ENCODE data around the gene RPS4Y2.

The RPS4Y2 gene

GRCh38 chrY:20755808-20756207, at the start of gene RPS4Y2:
RPS4Y2 (plus strand) TSS chrY:20756108; CDS start chrY:20756164, 56 bp downstream.
- DNase-seq (ENCODE audit: low read depth in 3 of 3, low spot score in 1 of 3), result no peak

- no peak for DNase-seq (ENCODE audit: low read depth in 3 of 3, low spot score in 1 of 3)
Measured at GRCh38 chrY:20714391-20714790, 41.5 kb upstream of the RPS4Y2 start.

- DNase-seq (ENCODE audit: low read depth in 3 of 3, low spot score in 1 of 3), result no peak
Measured at GRCh38 chrY:20726184-20726907, 29.6 kb upstream of the RPS4Y2 start.

GRCh38 chrY:20735200-20735599, 20.7 kb upstream of the RPS4Y2 start:
- no peak for DNase-seq (ENCODE audit: low read depth in 3 of 3, low spot score in 1 of 3)

GRCh38 chrY:20739806-20740205, 16.1 kb upstream of the RPS4Y2 start:
- DNase-seq (ENCODE audit: low read depth in 3 of 3, low spot score in 1 of 3), result no peak

- DNase-seq (ENCODE audit: low read depth in 3 of 3, low spot score in 1 of 3), result no peak
Measured at GRCh38 chrY:20740609-20741008, 15.3 kb upstream of the RPS4Y2 start.

- no peak for DNase-seq (ENCODE audit: low read depth in 3 of 3, low spot score in 1 of 3)
Measured at GRCh38 chrY:20745060-20745459, 10.8 kb upstream of the RPS4Y2 start.

GRCh38 chrY:20746919-20747318, 9.0 kb upstream of the RPS4Y2 start:
- DNase-seq (ENCODE audit: low read depth in 3 of 3, low spot score in 1 of 3), result no peak

GRCh38 chrY:20763869-20764268, 8.0 kb downstream of the RPS4Y2 start:
- DNase-seq (ENCODE audit: low read depth in 3 of 3, low spot score in 1 of 3), result no peak

- no peak for DNase-seq (ENCODE audit: low read depth in 3 of 3, low spot score in 1 of 3)
Measured at GRCh38 chrY:20765117-20765516, 9.2 kb downstream of the RPS4Y2 start.

GRCh38 chrY:20770755-20771154, 14.8 kb downstream of the RPS4Y2 start:
- DNase-seq (ENCODE audit: low read depth in 3 of 3, low spot score in 1 of 3), result no peak

GRCh38 chrY:20776104-20776503, 20.2 kb downstream of the RPS4Y2 start:
- DNase-seq (ENCODE audit: low read depth in 3 of 3, low spot score in 1 of 3), result no peak

GRCh38 chrY:20780104-20780654, 24.3 kb downstream of the RPS4Y2 start:
- DNase-seq (ENCODE audit: low read depth in 3 of 3, low spot score in 1 of 3), result no peak

- no peak for DNase-seq (ENCODE audit: low read depth in 3 of 3, low spot score in 1 of 3)
Measured at GRCh38 chrY:20780776-20781175, 24.9 kb downstream of the RPS4Y2 start.

- DNase-seq (ENCODE audit: low read depth in 3 of 3, low spot score in 1 of 3), result no peak
Measured at GRCh38 chrY:20781408-20781807, 25.5 kb downstream of the RPS4Y2 start.

- no peak for DNase-seq (ENCODE audit: low read depth in 3 of 3, low spot score in 1 of 3)
Measured at GRCh38 chrY:20784965-20785364, 29.1 kb downstream of the RPS4Y2 start.

GRCh38 chrY:20787076-20787475, 31.2 kb downstream of the RPS4Y2 start:
- DNase-seq (ENCODE audit: low read depth in 3 of 3, low spot score in 1 of 3), result no peak

- no peak for DNase-seq (ENCODE audit: low read depth in 3 of 3, low spot score in 1 of 3)
Measured at GRCh38 chrY:20798351-20799049, 42.6 kb downstream of the RPS4Y2 start.

GRCh38 chrY:20802659-20803058, 46.8 kb downstream of the RPS4Y2 start:
- no peak for DNase-seq (ENCODE audit: low read depth in 3 of 3, low spot score in 1 of 3)

- DNase-seq (ENCODE audit: low read depth in 3 of 3, low spot score in 1 of 3), result no peak
Measured at GRCh38 chrY:20806243-20806642, 50.3 kb downstream of the RPS4Y2 start.

- DNase-seq (ENCODE audit: low read depth in 3 of 3, low spot score in 1 of 3), result no peak
Measured at GRCh38 chrY:20813459-20813858, 57.6 kb downstream of the RPS4Y2 start.

- no peak for DNase-seq (ENCODE audit: low read depth in 3 of 3, low spot score in 1 of 3)
Measured at GRCh38 chrY:20814794-20815193, 58.9 kb downstream of the RPS4Y2 start.
